Astrocyte (in vitro differentiated cells and primary cell): Measurements from ENCODE around the gene HNRNPA1. TPM values are rescaled to one million over a fixed set of nuclear protein-coding genes. Genes with fewer than 3 reads are reported as not detected.

Source experiments
- DNase-seq: peaks from one replicate; pipeline ENCODE4 v3.0.0-alpha.2; 2010; ENCODE audit warnings: low read depth
- FAIRE-seq: peaks from 2 replicates; lab custom pipeline; 2011; peaks lifted over from hg19 to GRCh38; lab: Jason Lieb, UNC
- H2AFZ ChIP-seq: 2 replicates; pipeline ENCODE4 v1.6.0; 2012; ENCODE audit warnings: low read depth, low read length, inconsistent platforms
- H3K27ac ChIP-seq: 2 replicates; pipeline ENCODE4 v1.5.1; 2011; ENCODE audit warnings: low read depth, low read length, inconsistent platforms
- H3K27me3 ChIP-seq: 2 replicates; pipeline ENCODE4 v1.6.0; 2011; ENCODE audit warnings: low read length, inconsistent platforms; ENCODE audit not compliant: insufficient read depth
- H3K36me3 ChIP-seq: 2 replicates; pipeline ENCODE4 v1.5.1; 2011; ENCODE audit warnings: low read length, inconsistent platforms; ENCODE audit not compliant: insufficient read depth
- H3K4me1 ChIP-seq: 2 replicates; pipeline ENCODE4 v1.5.1; 2011; ENCODE audit warnings: low read length, inconsistent platforms; ENCODE audit not compliant: insufficient read depth
- H3K4me2 ChIP-seq: 2 replicates; pipeline ENCODE4 v1.6.0; 2012; ENCODE audit warnings: low read length, inconsistent platforms
- H3K4me3 ChIP-seq: 2 replicates; pipeline ENCODE4 v1.5.1; 2011; ENCODE audit warnings: low read depth, mild to moderate bottlenecking, low read length, inconsistent platforms; ENCODE audit not compliant: insufficient read depth
- H3K79me2 ChIP-seq: 2 replicates; pipeline ENCODE4 v1.6.0; 2012; ENCODE audit warnings: mild to moderate bottlenecking, low read length, inconsistent platforms; ENCODE audit not compliant: insufficient read depth
- H3K9ac ChIP-seq: 2 replicates; pipeline ENCODE4 v1.6.0; 2012; ENCODE audit warnings: mild to moderate bottlenecking, low read length, inconsistent platforms
- H3K9me3 ChIP-seq: 2 replicates; pipeline ENCODE4 v1.5.1; 2012; ENCODE audit warnings: low read depth, mild to moderate bottlenecking, low read length, inconsistent platforms; ENCODE audit not compliant: insufficient read depth
- H4K20me1 ChIP-seq: 2 replicates; pipeline ENCODE4 v1.6.0; 2012; ENCODE audit warnings: low read length, inconsistent platforms; ENCODE audit not compliant: insufficient read depth
- H3K27ac Mint-ChIP-seq: one replicate; pipeline ENCODE4 v1.8.0; 2021; ENCODE audit warnings: mild to moderate bottlenecking, mixed read lengths; ENCODE audit not compliant: unreplicated experiment
- H3K27me3 Mint-ChIP-seq: one replicate; pipeline ENCODE4 v1.8.0; 2021; ENCODE audit warnings: low read depth, mixed read lengths; ENCODE audit not compliant: unreplicated experiment
- H3K36me3 Mint-ChIP-seq: one replicate; pipeline ENCODE4 v1.8.0; 2021; ENCODE audit warnings: low read depth, mixed read lengths; ENCODE audit not compliant: unreplicated experiment
- H3K4me1 Mint-ChIP-seq: one replicate; pipeline ENCODE4 v1.8.0; 2021; ENCODE audit warnings: low read depth, mixed read lengths; ENCODE audit not compliant: unreplicated experiment
- H3K4me3 Mint-ChIP-seq: one replicate; pipeline ENCODE4 v1.8.0; 2021; ENCODE audit warnings: mild to moderate bottlenecking, moderate library complexity, mixed read lengths; ENCODE audit not compliant: unreplicated experiment
- H3K9me3 Mint-ChIP-seq: one replicate; pipeline ENCODE4 v1.8.0; 2021; ENCODE audit warnings: mild to moderate bottlenecking, mixed read lengths; ENCODE audit not compliant: unreplicated experiment
- CTCF ChIP-seq: IDR thresholded peaks from 2 replicates; pipeline ENCODE4 v1.5.1; 2011; ENCODE audit warnings: low read depth, mild to moderate bottlenecking, inconsistent platforms, low read length, moderate library complexity; ENCODE audit not compliant: insufficient read depth
- EZH2 ChIP-seq: IDR thresholded peaks from 2 replicates; pipeline ENCODE4 v1.6.1; 2012; ENCODE audit warnings: mild to moderate bottlenecking, low read length, inconsistent platforms; ENCODE audit not compliant: insufficient read depth
- total RNA-seq: library from RNA; stranded (reverse); gene quantifications from 2 replicates; pipeline ENCODE4 v1.2.1, GENCODE V29; 2021

The HNRNPA1 gene
- total RNA-seq, 1 donor from 2014 or later: 612 TPM

DNA sequence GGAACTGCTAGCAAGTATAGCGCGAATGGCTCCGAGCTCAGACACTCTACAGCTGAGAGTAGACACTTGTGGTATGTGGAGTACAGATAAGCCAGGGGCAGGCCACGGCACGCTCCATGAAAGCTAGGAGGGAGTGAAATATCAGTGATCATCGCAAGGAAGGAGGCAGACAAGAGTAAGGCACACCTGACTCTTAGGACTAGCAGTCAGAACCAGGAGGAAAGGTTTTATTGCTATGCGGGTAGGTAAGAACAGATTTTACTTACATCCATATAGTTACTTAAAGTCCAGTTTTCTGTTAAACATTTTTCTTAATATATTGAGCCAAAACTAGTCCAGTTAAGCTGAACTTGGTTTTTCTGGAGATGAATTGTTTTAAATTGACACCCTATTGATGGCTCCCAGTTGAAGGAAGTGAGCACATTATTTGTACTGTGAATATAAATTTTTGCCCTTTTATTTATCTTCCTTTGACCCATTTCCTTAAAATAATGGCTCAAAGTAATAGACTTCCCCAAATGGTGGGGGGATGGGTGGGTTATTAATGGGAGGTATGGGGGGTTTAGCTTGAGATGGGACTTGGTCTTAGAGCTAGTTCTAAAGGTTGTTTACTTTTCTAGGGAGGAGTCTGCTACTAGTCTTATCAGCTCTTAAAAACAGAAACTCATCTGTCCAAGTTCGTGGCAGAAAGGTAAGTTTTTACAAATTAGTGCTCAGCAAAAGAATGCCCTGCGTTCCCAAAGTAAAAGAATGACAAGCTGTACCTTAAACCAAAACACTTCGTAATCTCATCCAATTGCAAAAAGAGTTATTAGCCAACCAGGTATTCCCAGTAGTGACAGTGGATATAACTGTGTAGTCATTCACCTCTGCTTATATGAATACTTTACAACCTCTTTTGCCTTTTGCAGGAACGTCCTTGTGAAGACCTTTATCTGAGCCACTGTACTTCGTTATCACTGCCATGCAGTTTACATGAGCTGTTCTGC is 5.8 kb downstream of the HNRNPA1 start:
- Histone ChIP-seq H4K20me1 (peaks cover 84% of the 10 kb centered on the region), H3K9me3 (no peaks in the 10 kb centered on the region), H3K4me3 (no peak overlapping the region), H3K4me1 (peaks cover 23% of the 10 kb centered on the region), H3K27me3 (no peaks in the 10 kb centered on the region), H3K9ac (no peak overlapping the region), H2AFZ (no peak overlapping the region), H3K36me3 (peaks cover 58% of the 10 kb centered on the region), H3K79me2 (peaks cover 38% of the 10 kb centered on the region), H3K4me2 (peak overlapping the region; percentile 85), H3K27ac (no peak overlapping the region)
- H3K36me3 Mint-ChIP-seq: peaks cover 38% of the 10 kb centered on the region
- peaks cover 34% of the 10 kb centered on the region for H3K4me1 Mint-ChIP-seq
- no peak overlapping the region for H3K4me3 Mint-ChIP-seq
- peak overlapping the region; percentile 87 for H3K27ac Mint-ChIP-seq
- TF ChIP-seq CTCF (no peak), EZH2 (no peak)
- no peaks in the 10 kb centered on the region for H3K27me3 Mint-ChIP-seq
- FAIRE-seq (no peak), DNase-seq (no peak)
- H3K9me3 Mint-ChIP-seq: no peaks in the 10 kb centered on the region

DNA sequence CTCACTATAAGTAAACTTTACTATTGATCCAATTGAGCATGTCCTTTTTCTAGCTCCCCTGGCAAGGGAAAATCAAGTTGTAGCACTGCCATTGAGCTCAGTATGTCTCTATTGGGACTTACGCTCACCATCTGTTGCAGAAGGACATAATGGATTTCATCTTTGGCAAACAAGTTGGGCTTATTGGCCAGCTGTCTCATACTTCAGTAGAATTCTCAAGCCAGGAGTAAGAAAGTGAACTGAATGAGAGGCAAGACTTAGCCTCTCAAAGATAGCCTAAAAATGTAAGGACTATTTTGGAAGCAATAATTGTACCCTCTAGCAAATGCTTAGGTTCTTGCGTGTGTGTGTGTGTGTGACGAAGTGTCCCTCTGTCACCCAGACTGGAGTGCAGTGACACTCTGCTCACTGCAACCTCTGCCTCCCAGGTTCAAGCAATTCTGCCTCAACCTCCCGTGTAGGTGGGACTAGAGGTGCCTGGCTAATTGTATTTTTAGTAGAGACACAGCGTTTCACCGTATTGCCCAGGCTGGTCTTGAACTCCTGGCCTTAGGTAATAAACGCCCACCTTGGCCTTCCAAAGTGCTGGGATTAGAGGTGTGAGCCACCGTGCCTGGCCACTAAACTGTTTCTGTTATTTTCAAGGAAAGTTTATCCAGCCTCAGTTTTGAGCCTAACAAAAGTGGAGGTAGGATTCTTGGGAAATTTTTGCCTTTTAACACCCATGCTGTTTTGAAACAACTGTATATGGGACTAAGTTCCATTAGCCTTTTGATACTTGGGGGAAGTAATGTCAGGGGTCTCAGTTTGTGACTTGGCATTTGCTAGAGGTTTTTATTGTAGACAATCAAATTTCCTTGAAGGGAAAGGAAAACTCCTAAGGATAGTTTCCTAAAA is 7.0 kb downstream of the HNRNPA1 start:
- no peak overlapping the region for H3K4me3 ChIP-seq
- H3K79me2 ChIP-seq: peaks cover 27% of the 10 kb centered on the region
- no peak for DNase-seq
- H4K20me1 ChIP-seq: peaks cover 72% of the 10 kb centered on the region
- peaks cover 47% of the 10 kb centered on the region for H3K36me3 ChIP-seq
- H3K9me3 ChIP-seq: no peaks in the 10 kb centered on the region
- H3K27ac ChIP-seq: no peak overlapping the region
- no peaks in the 10 kb centered on the region for H3K27me3 ChIP-seq
- no peak for FAIRE-seq
- H3K4me2 ChIP-seq: no peak overlapping the region
- peaks cover 20% of the 10 kb centered on the region for H3K4me1 ChIP-seq
- no peak overlapping the region for H2AFZ ChIP-seq
- no peaks in the 10 kb centered on the region for H3K9me3 Mint-ChIP-seq
- H3K27me3 Mint-ChIP-seq: no peaks in the 10 kb centered on the region
- no peak overlapping the region for H3K4me3 Mint-ChIP-seq
- H3K9ac ChIP-seq: no peak overlapping the region
- TF ChIP-seq EZH2 (no peak), CTCF (no peak)
- peaks cover 26% of the 10 kb centered on the region for H3K36me3 Mint-ChIP-seq
- H3K4me1 Mint-ChIP-seq: peaks cover 32% of the 10 kb centered on the region
- no peak overlapping the region for H3K27ac Mint-ChIP-seq
